H9 (cell line): ENCODE measurements around the gene IL1RAP. TPM values are rescaled to one million over a fixed set of nuclear protein-coding genes. Genes with fewer than 3 reads are reported as not detected.

Experiments
- DNase-seq: peaks from one replicate; pipeline ENCODE4 v3.0.0-alpha.2; 2017
- H2AFZ ChIP-seq: one replicate; pipeline ENCODE4 v1.6.1; 2013; ENCODE audit warnings: mild to moderate bottlenecking, low read length, control low read depth, moderate library complexity
- H2AK5ac ChIP-seq: 2 replicates; pipeline ENCODE4 v1.6.1; 2013; ENCODE audit warnings: low read length, control low read depth, mixed read lengths; ENCODE audit not compliant: insufficient read length
- H2BK120ac ChIP-seq: one replicate; pipeline ENCODE4 v1.6.1; 2013; ENCODE audit warnings: low read depth, mild to moderate bottlenecking, low read length, control low read depth, inconsistent platforms; ENCODE audit not compliant: poor library complexity, severe bottlenecking
- H2BK12ac ChIP-seq: 2 replicates; pipeline ENCODE4 v1.6.1; 2013; ENCODE audit warnings: low read length, control low read depth, mixed read lengths, low read depth; ENCODE audit not compliant: insufficient read length
- H2BK15ac ChIP-seq: 2 replicates; pipeline ENCODE4 v1.6.1; 2013; ENCODE audit warnings: low read depth, low read length, control low read depth
- H2BK20ac ChIP-seq: one replicate; pipeline ENCODE4 v1.6.1; 2013; ENCODE audit warnings: low read depth, mild to moderate bottlenecking, low read length, control low read depth, inconsistent platforms; ENCODE audit not compliant: poor library complexity, severe bottlenecking
- H2BK5ac ChIP-seq: 2 replicates; pipeline ENCODE4 v1.6.1; 2013; ENCODE audit warnings: low read length, control low read depth, mixed read lengths; ENCODE audit not compliant: insufficient read length
- H3K14ac ChIP-seq: 2 replicates; pipeline ENCODE4 v1.6.1; 2013; ENCODE audit warnings: low read length, control low read depth; ENCODE audit not compliant: insufficient read depth
- H3K18ac ChIP-seq: 2 replicates; pipeline ENCODE4 v1.6.1; 2013; ENCODE audit warnings: low read depth, mild to moderate bottlenecking, mixed read lengths, low read length, control low read depth; ENCODE audit not compliant: insufficient read length
- H3K23ac ChIP-seq: 2 replicates; pipeline ENCODE4 v1.6.1; 2013; ENCODE audit warnings: low read length, control low read depth, mixed read lengths, low read depth; ENCODE audit not compliant: insufficient read length
- H3K23me2 ChIP-seq: 2 replicates; pipeline ENCODE4 v1.6.1; 2013; ENCODE audit warnings: low read depth, mild to moderate bottlenecking, mixed read lengths, low read length, control low read depth; ENCODE audit not compliant: insufficient read length, poor library complexity, severe bottlenecking
- H3K27ac ChIP-seq: 2 replicates; pipeline ENCODE4 v1.5.1; 2013; ENCODE audit warnings: low read length, control low read depth, mixed read lengths, low read depth; ENCODE audit not compliant: insufficient read length
- H3K27me3 ChIP-seq: 2 replicates; pipeline ENCODE4 v1.6.1; 2013; ENCODE audit warnings: low read length, control low read depth, inconsistent platforms; ENCODE audit not compliant: insufficient read depth
- H3K4ac ChIP-seq: 2 replicates; pipeline ENCODE4 v1.6.1; 2013; ENCODE audit warnings: low read depth, mild to moderate bottlenecking, control low read depth, inconsistent platforms, low read length, moderate library complexity
- H3K4me1 ChIP-seq: 2 replicates; pipeline ENCODE4 v1.6.1; 2013; ENCODE audit warnings: low read length, control low read depth, inconsistent platforms; ENCODE audit not compliant: insufficient read depth
- H3K4me2 ChIP-seq: 2 replicates; pipeline ENCODE4 v1.6.1; 2013; ENCODE audit warnings: low read length, control low read depth, mixed read lengths; ENCODE audit not compliant: insufficient read length, insufficient read depth
- H3K56ac ChIP-seq: 2 replicates; pipeline ENCODE4 v1.6.1; 2013; ENCODE audit warnings: low read depth, mild to moderate bottlenecking, mixed read lengths, low read length, control low read depth; ENCODE audit not compliant: insufficient read length
- H3K79me1 ChIP-seq: 2 replicates; pipeline ENCODE4 v1.6.1; 2013; ENCODE audit warnings: low read depth, mild to moderate bottlenecking, moderate library complexity, low read length, control low read depth, inconsistent platforms; ENCODE audit not compliant: insufficient read depth, poor library complexity, severe bottlenecking
- H3K79me2 ChIP-seq: 2 replicates; pipeline ENCODE4 v1.6.1; 2013; ENCODE audit warnings: low read length, control low read depth, inconsistent platforms; ENCODE audit not compliant: insufficient read depth
- H3K9ac ChIP-seq: 2 replicates; pipeline ENCODE4 v1.6.1; 2013; ENCODE audit warnings: low read length, control low read depth, mixed read lengths; ENCODE audit not compliant: insufficient read length; ENCODE audit errors: extremely low read depth
- H3K9me3 ChIP-seq: one replicate; pipeline ENCODE4 v1.6.1; 2013; ENCODE audit warnings: low read depth, low read length, inconsistent platforms; ENCODE audit not compliant: control insufficient read depth
- H3T11ph ChIP-seq: one replicate; pipeline ENCODE4 v1.6.1; 2013; ENCODE audit warnings: mild to moderate bottlenecking, low read length, control low read depth, inconsistent platforms
- H4K20me1 ChIP-seq: one replicate; pipeline ENCODE4 v1.6.1; 2013; ENCODE audit not compliant: control insufficient read depth, insufficient read length, insufficient read depth
- H4K5ac ChIP-seq: 2 replicates; pipeline ENCODE4 v1.6.1; 2013; ENCODE audit warnings: low read depth, mild to moderate bottlenecking, mixed read lengths, low read length, control low read depth; ENCODE audit not compliant: insufficient read length
- H4K8ac ChIP-seq: replicated peaks from 2 replicates; pipeline ENCODE4 v1.6.1; 2013; ENCODE audit warnings: low read length, control low read depth, mixed read lengths, low read depth; ENCODE audit not compliant: insufficient read length
- H4K91ac ChIP-seq: 2 replicates; pipeline ENCODE4 v1.6.1; 2013; ENCODE audit warnings: low read depth, mild to moderate bottlenecking, moderate library complexity, mixed read lengths, low read length, control low read depth; ENCODE audit not compliant: insufficient read length
- H3K27ac Mint-ChIP-seq, 3 experiments: 2 replicates in 2 of 3; 3 replicates in 1 of 3; pipeline ENCODE4 v1.8.0; 2020 to 2021; ENCODE audit warnings: mixed read lengths in 3 of 3, mild to moderate bottlenecking in 1 of 3, moderate library complexity in 1 of 3
- H3K27me3 Mint-ChIP-seq: 2 replicates; pipeline ENCODE4 v1.8.0; 2021; ENCODE audit warnings: low read depth, mild to moderate bottlenecking, moderate library complexity, mixed read lengths
- H3K36me3 Mint-ChIP-seq, 3 experiments: 2 replicates in 2 of 3; 3 replicates in 1 of 3; pipeline ENCODE4 v1.8.0; 2020 to 2021; ENCODE audit warnings: low read depth in 3 of 3, mixed read lengths in 3 of 3; ENCODE audit not compliant: insufficient read depth in 1 of 3
- H3K4me1 Mint-ChIP-seq, 2 experiments: 2 replicates each; pipeline ENCODE4 v1.8.0; 2020; ENCODE audit warnings: mixed read lengths in 2 of 2
- H3K4me3 Mint-ChIP-seq, 2 experiments: 2 replicates in 1 of 2; 3 replicates in 1 of 2; pipeline ENCODE4 v1.8.0; 2020 to 2021; ENCODE audit warnings: mild to moderate bottlenecking in 2 of 2, mixed read lengths in 2 of 2, moderate library complexity in 1 of 2
- H3K9me3 Mint-ChIP-seq, 2 experiments: 2 replicates in 1 of 2; 3 replicates in 1 of 2; pipeline ENCODE4 v1.8.0; 2020; ENCODE audit warnings: mild to moderate bottlenecking in 2 of 2, mixed read lengths in 2 of 2, moderate library complexity in 1 of 2
- WGBS: extraction: QIAGEN DNeasy Blood & Tissue Kit; methylation state at CpG from one replicate; pipeline ENCODE4 v1.1.7; 2013; ENCODE audit warnings: missing lambda C conversion rate, low lambda C conversion rate, mixed read lengths; ENCODE audit not compliant: insufficient read length; ENCODE audit errors: extremely low coverage; 5-methylcytosine and 5-hydroxymethylcytosine counted together
- total RNA-seq: library from RNA; stranded (reverse); gene quantifications from 2 replicates; pipeline ENCODE4 v1.2.1, GENCODE V29; 2021
- TF ChIP-seq, protein P1 (sequence below): fragments of 200-600 bp; sonication (generic); conservative IDR thresholded peaks from 3 replicates; pipeline ENCODE4 v1.8.0; 2021; ENCODE audit warnings: antibody characterized with exemption, mild to moderate bottlenecking

IL1RAP gene
- total RNA-seq, 1 experiment from 2014 or later, result 4.6 TPM

DNA sequence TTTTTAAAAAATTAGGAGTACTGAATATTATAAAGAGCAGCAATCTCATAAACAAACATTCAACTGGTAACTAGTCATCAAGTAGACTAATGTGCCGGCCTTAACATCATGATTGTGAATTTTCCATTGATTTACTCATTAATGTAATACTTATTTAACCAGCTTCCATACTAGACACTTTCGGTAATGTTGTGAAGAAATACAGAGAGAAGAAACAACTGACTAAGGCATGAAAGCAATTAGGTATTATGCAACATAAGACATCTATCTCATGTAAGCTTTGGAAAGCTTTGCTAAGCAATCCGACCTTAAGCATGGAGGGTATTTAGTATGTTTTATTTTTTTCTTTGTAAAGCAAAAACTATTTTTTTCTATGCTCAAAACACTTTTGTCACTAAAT lies 108.0 kb downstream of the IL1RAP start:
- no peak overlapping the region for H3K56ac ChIP-seq
- H3K27ac ChIP-seq, result no peak overlapping the region
- no peak for DNase-seq
- H3K79me2 ChIP-seq, result no peaks in the 10 kb centered on the region
- H3K27me3 Mint-ChIP-seq, result no peaks in the 10 kb centered on the region
- H3K4me1 ChIP-seq, result no peaks in the 10 kb centered on the region
- no peak overlapping the region for H3K23ac ChIP-seq
- H2BK12ac ChIP-seq, result no peak overlapping the region
- no peak overlapping the region for H3K4me3 Mint-ChIP-seq
- H3K9me3 Mint-ChIP-seq, result no peaks in the 10 kb centered on the region
- no peak overlapping the region for H2BK15ac ChIP-seq
- no peak overlapping the region for H4K8ac ChIP-seq
- no peaks in the 10 kb centered on the region for H3K27me3 ChIP-seq
- H2BK5ac ChIP-seq, result no peak overlapping the region
- no peak overlapping the region for H2AFZ ChIP-seq
- no peaks in the 10 kb centered on the region for H3K23me2 ChIP-seq
- no peak overlapping the region for H2BK120ac ChIP-seq
- H3K9ac ChIP-seq, result no peak overlapping the region
- H2BK20ac ChIP-seq, result no peak overlapping the region
- no peaks in the 10 kb centered on the region for H4K20me1 ChIP-seq
- no peak overlapping the region for H2AK5ac ChIP-seq
- H4K5ac ChIP-seq, result no peak overlapping the region
- WGBS, result no CpG with 5 or more reads among the region's 3 CpGs
- no peaks in the 10 kb centered on the region; a peak in 1 of 7 replicates for H3K36me3 Mint-ChIP-seq
- H3K4ac ChIP-seq, result no peak overlapping the region
- H3T11ph ChIP-seq, result no peak overlapping the region
- no peak overlapping the region for H3K27ac Mint-ChIP-seq
- H3K14ac ChIP-seq, result no peak overlapping the region
- no peak overlapping the region for H4K91ac ChIP-seq
- TF ChIP-seq, protein P1, sequence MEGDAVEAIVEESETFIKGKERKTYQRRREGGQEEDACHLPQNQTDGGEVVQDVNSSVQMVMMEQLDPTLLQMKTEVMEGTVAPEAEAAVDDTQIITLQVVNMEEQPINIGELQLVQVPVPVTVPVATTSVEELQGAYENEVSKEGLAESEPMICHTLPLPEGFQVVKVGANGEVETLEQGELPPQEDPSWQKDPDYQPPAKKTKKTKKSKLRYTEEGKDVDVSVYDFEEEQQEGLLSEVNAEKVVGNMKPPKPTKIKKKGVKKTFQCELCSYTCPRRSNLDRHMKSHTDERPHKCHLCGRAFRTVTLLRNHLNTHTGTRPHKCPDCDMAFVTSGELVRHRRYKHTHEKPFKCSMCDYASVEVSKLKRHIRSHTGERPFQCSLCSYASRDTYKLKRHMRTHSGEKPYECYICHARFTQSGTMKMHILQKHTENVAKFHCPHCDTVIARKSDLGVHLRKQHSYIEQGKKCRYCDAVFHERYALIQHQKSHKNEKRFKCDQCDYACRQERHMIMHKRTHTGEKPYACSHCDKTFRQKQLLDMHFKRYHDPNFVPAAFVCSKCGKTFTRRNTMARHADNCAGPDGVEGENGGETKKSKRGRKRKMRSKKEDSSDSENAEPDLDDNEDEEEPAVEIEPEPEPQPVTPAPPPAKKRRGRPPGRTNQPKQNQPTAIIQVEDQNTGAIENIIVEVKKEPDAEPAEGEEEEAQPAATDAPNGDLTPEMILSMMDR, result no peak
- H3K79me1 ChIP-seq, result no peaks in the 10 kb centered on the region
- H3K4me1 Mint-ChIP-seq, result peaks cover 2 to 4% of the 10 kb centered on the region in 2 experiments; a peak in 3 of 4 replicates
- H3K9me3 ChIP-seq, result no peaks in the 10 kb centered on the region
- H3K4me2 ChIP-seq, result no peak overlapping the region
- H3K18ac ChIP-seq, result no peak overlapping the region
